H9 (cell line): ENCODE measurements around the gene ASPSCR1. TPM values are rescaled to one million over a fixed set of nuclear protein-coding genes. Genes with fewer than 3 reads are reported as not detected.

Experiments
- DNase-seq: peaks from one replicate; pipeline ENCODE4 v3.0.0-alpha.2; 2017
- H2AFZ ChIP-seq: one replicate; pipeline ENCODE4 v1.6.1; 2013; ENCODE audit warnings: mild to moderate bottlenecking, low read length, control low read depth, moderate library complexity
- H2AK5ac ChIP-seq: 2 replicates; pipeline ENCODE4 v1.6.1; 2013; ENCODE audit warnings: low read length, control low read depth, mixed read lengths; ENCODE audit not compliant: insufficient read length
- H2BK120ac ChIP-seq: one replicate; pipeline ENCODE4 v1.6.1; 2013; ENCODE audit warnings: low read depth, mild to moderate bottlenecking, low read length, control low read depth, inconsistent platforms; ENCODE audit not compliant: poor library complexity, severe bottlenecking
- H2BK12ac ChIP-seq: 2 replicates; pipeline ENCODE4 v1.6.1; 2013; ENCODE audit warnings: low read length, control low read depth, mixed read lengths, low read depth; ENCODE audit not compliant: insufficient read length
- H2BK15ac ChIP-seq: 2 replicates; pipeline ENCODE4 v1.6.1; 2013; ENCODE audit warnings: low read depth, low read length, control low read depth
- H2BK20ac ChIP-seq: one replicate; pipeline ENCODE4 v1.6.1; 2013; ENCODE audit warnings: low read depth, mild to moderate bottlenecking, low read length, control low read depth, inconsistent platforms; ENCODE audit not compliant: poor library complexity, severe bottlenecking
- H2BK5ac ChIP-seq: 2 replicates; pipeline ENCODE4 v1.6.1; 2013; ENCODE audit warnings: low read length, control low read depth, mixed read lengths; ENCODE audit not compliant: insufficient read length
- H3K14ac ChIP-seq: 2 replicates; pipeline ENCODE4 v1.6.1; 2013; ENCODE audit warnings: low read length, control low read depth; ENCODE audit not compliant: insufficient read depth
- H3K18ac ChIP-seq: 2 replicates; pipeline ENCODE4 v1.6.1; 2013; ENCODE audit warnings: low read depth, mild to moderate bottlenecking, mixed read lengths, low read length, control low read depth; ENCODE audit not compliant: insufficient read length
- H3K23ac ChIP-seq: 2 replicates; pipeline ENCODE4 v1.6.1; 2013; ENCODE audit warnings: low read length, control low read depth, mixed read lengths, low read depth; ENCODE audit not compliant: insufficient read length
- H3K23me2 ChIP-seq: 2 replicates; pipeline ENCODE4 v1.6.1; 2013; ENCODE audit warnings: low read depth, mild to moderate bottlenecking, mixed read lengths, low read length, control low read depth; ENCODE audit not compliant: insufficient read length, poor library complexity, severe bottlenecking
- H3K27ac ChIP-seq: 2 replicates; pipeline ENCODE4 v1.5.1; 2013; ENCODE audit warnings: low read length, control low read depth, mixed read lengths, low read depth; ENCODE audit not compliant: insufficient read length
- H3K27me3 ChIP-seq: 2 replicates; pipeline ENCODE4 v1.6.1; 2013; ENCODE audit warnings: low read length, control low read depth, inconsistent platforms; ENCODE audit not compliant: insufficient read depth
- H3K4ac ChIP-seq: 2 replicates; pipeline ENCODE4 v1.6.1; 2013; ENCODE audit warnings: low read depth, mild to moderate bottlenecking, control low read depth, inconsistent platforms, low read length, moderate library complexity
- H3K4me1 ChIP-seq: 2 replicates; pipeline ENCODE4 v1.6.1; 2013; ENCODE audit warnings: low read length, control low read depth, inconsistent platforms; ENCODE audit not compliant: insufficient read depth
- H3K4me2 ChIP-seq: 2 replicates; pipeline ENCODE4 v1.6.1; 2013; ENCODE audit warnings: low read length, control low read depth, mixed read lengths; ENCODE audit not compliant: insufficient read length, insufficient read depth
- H3K56ac ChIP-seq: 2 replicates; pipeline ENCODE4 v1.6.1; 2013; ENCODE audit warnings: low read depth, mild to moderate bottlenecking, mixed read lengths, low read length, control low read depth; ENCODE audit not compliant: insufficient read length
- H3K79me1 ChIP-seq: 2 replicates; pipeline ENCODE4 v1.6.1; 2013; ENCODE audit warnings: low read depth, mild to moderate bottlenecking, moderate library complexity, low read length, control low read depth, inconsistent platforms; ENCODE audit not compliant: insufficient read depth, poor library complexity, severe bottlenecking
- H3K79me2 ChIP-seq: 2 replicates; pipeline ENCODE4 v1.6.1; 2013; ENCODE audit warnings: low read length, control low read depth, inconsistent platforms; ENCODE audit not compliant: insufficient read depth
- H3K9ac ChIP-seq: 2 replicates; pipeline ENCODE4 v1.6.1; 2013; ENCODE audit warnings: low read length, control low read depth, mixed read lengths; ENCODE audit not compliant: insufficient read length; ENCODE audit errors: extremely low read depth
- H3K9me3 ChIP-seq: one replicate; pipeline ENCODE4 v1.6.1; 2013; ENCODE audit warnings: low read depth, low read length, inconsistent platforms; ENCODE audit not compliant: control insufficient read depth
- H3T11ph ChIP-seq: one replicate; pipeline ENCODE4 v1.6.1; 2013; ENCODE audit warnings: mild to moderate bottlenecking, low read length, control low read depth, inconsistent platforms
- H4K20me1 ChIP-seq: one replicate; pipeline ENCODE4 v1.6.1; 2013; ENCODE audit not compliant: control insufficient read depth, insufficient read length, insufficient read depth
- H4K5ac ChIP-seq: 2 replicates; pipeline ENCODE4 v1.6.1; 2013; ENCODE audit warnings: low read depth, mild to moderate bottlenecking, mixed read lengths, low read length, control low read depth; ENCODE audit not compliant: insufficient read length
- H4K8ac ChIP-seq: replicated peaks from 2 replicates; pipeline ENCODE4 v1.6.1; 2013; ENCODE audit warnings: low read length, control low read depth, mixed read lengths, low read depth; ENCODE audit not compliant: insufficient read length
- H4K91ac ChIP-seq: 2 replicates; pipeline ENCODE4 v1.6.1; 2013; ENCODE audit warnings: low read depth, mild to moderate bottlenecking, moderate library complexity, mixed read lengths, low read length, control low read depth; ENCODE audit not compliant: insufficient read length
- H3K27ac Mint-ChIP-seq, 3 experiments: 2 replicates in 2 of 3; 3 replicates in 1 of 3; pipeline ENCODE4 v1.8.0; 2020 to 2021; ENCODE audit warnings: mixed read lengths in 3 of 3, mild to moderate bottlenecking in 1 of 3, moderate library complexity in 1 of 3
- H3K27me3 Mint-ChIP-seq: 2 replicates; pipeline ENCODE4 v1.8.0; 2021; ENCODE audit warnings: low read depth, mild to moderate bottlenecking, moderate library complexity, mixed read lengths
- H3K36me3 Mint-ChIP-seq, 3 experiments: 2 replicates in 2 of 3; 3 replicates in 1 of 3; pipeline ENCODE4 v1.8.0; 2020 to 2021; ENCODE audit warnings: low read depth in 3 of 3, mixed read lengths in 3 of 3; ENCODE audit not compliant: insufficient read depth in 1 of 3
- H3K4me1 Mint-ChIP-seq, 2 experiments: 2 replicates each; pipeline ENCODE4 v1.8.0; 2020; ENCODE audit warnings: mixed read lengths in 2 of 2
- H3K4me3 Mint-ChIP-seq, 2 experiments: 2 replicates in 1 of 2; 3 replicates in 1 of 2; pipeline ENCODE4 v1.8.0; 2020 to 2021; ENCODE audit warnings: mild to moderate bottlenecking in 2 of 2, mixed read lengths in 2 of 2, moderate library complexity in 1 of 2
- H3K9me3 Mint-ChIP-seq, 2 experiments: 2 replicates in 1 of 2; 3 replicates in 1 of 2; pipeline ENCODE4 v1.8.0; 2020; ENCODE audit warnings: mild to moderate bottlenecking in 2 of 2, mixed read lengths in 2 of 2, moderate library complexity in 1 of 2
- CTCF ChIP-seq: fragments of 200-600 bp; sonication (generic); conservative IDR thresholded peaks from 3 replicates; pipeline ENCODE4 v1.8.0; 2021; ENCODE audit warnings: antibody characterized with exemption, mild to moderate bottlenecking
- WGBS: extraction: QIAGEN DNeasy Blood & Tissue Kit; methylation state at CpG from one replicate; pipeline ENCODE4 v1.1.7; 2013; ENCODE audit warnings: missing lambda C conversion rate, low lambda C conversion rate, mixed read lengths; ENCODE audit not compliant: insufficient read length; ENCODE audit errors: extremely low coverage; 5-methylcytosine and 5-hydroxymethylcytosine counted together
- total RNA-seq: library from RNA; stranded (reverse); gene quantifications from 2 replicates; pipeline ENCODE4 v1.2.1, GENCODE V29; 2021

ASPSCR1 gene
- total RNA-seq, 1 experiment from 2014 or later: 50.9 TPM

GRCh38 chr17:81978524-81979298 lies 1.3 kb downstream of the ASPSCR1 start:
- Histone ChIP-seq H3K4me1 (no peaks in the 10 kb centered on the region), H3K4ac (no peak overlapping the region), H3K79me1 (no peaks in the 10 kb centered on the region), H3K56ac (no peak overlapping the region), H4K20me1 (no peaks in the 10 kb centered on the region), H4K5ac (no peak overlapping the region), H2BK5ac (no peak overlapping the region), H3K9me3 (no peaks in the 10 kb centered on the region), H2AK5ac (no peak overlapping the region), H2BK120ac (no peak overlapping the region), H3K14ac (no peak overlapping the region), H2BK15ac (no peak overlapping the region), H3T11ph (no peak overlapping the region), H4K91ac (no peak overlapping the region), H3K9ac (no peak overlapping the region), H3K27me3 (peaks cover 3% of the 10 kb centered on the region), H3K27ac (no peak overlapping the region), H2AFZ (no peak overlapping the region), H3K79me2 (no peaks in the 10 kb centered on the region), H3K23ac (no peak overlapping the region), H3K4me2 (peak overlapping the region; percentile 69), H2BK12ac (no peak overlapping the region), H3K23me2 (peaks cover 12% of the 10 kb centered on the region), H2BK20ac (no peak overlapping the region), H4K8ac (no peak overlapping the region), H3K18ac (no peak overlapping the region)
- Mint-ChIP-seq H3K4me1 (peaks cover 9 to 16% of the 10 kb centered on the region in 2 experiments; a peak in 3 of 4 replicates), H3K4me3 (peak overlapping the region; percentile 75 to 85), H3K36me3 (peaks cover 2 to 29% (median 26%) of the 10 kb centered on the region in 3 experiments), H3K9me3 (peaks cover 9 to 10% of the 10 kb centered on the region in 2 experiments), H3K27me3 (peaks cover 34% of the 10 kb centered on the region), H3K27ac (no peak overlapping the region; a peak in 1 of 7 replicates)
- WGBS: no CpG with 5 or more reads among the region's 27 CpGs
- no peak for TF ChIP-seq CTCF
- DNase-seq: no peak
